Neural progenitor cell (in vitro differentiated cells): ENCODE data around the gene CDCP2. TPM values are rescaled to one million over a fixed set of nuclear protein-coding genes. Genes with fewer than 3 reads are reported as not detected.

Source experiments
- DNase-seq: peaks from one replicate; pipeline ENCODE4 v3.0.0-alpha.2; 2016; ENCODE audit warnings: low spot score
- H2AFZ ChIP-seq: fragments of 200-600 bp; sonication (generic); replicated peaks from 2 replicates; pipeline ENCODE4 v1.6.1; 2016; ENCODE audit warnings: antibody characterized with exemption
- H3F3A ChIP-seq: fragments of 200-600 bp; sonication (generic); 2 replicates; pipeline ENCODE4 v1.6.1; 2016; ENCODE audit warnings: antibody characterized with exemption, low read depth
- H3K27ac ChIP-seq: fragments of 200-600 bp; sonication (generic); 2 replicates; pipeline ENCODE4 v1.5.1; 2016; ENCODE audit warnings: mild to moderate bottlenecking
- H3K27me3 ChIP-seq: fragments of 200-600 bp; sonication (generic); 2 replicates; pipeline ENCODE4 v1.6.1; 2016; ENCODE audit warnings: mild to moderate bottlenecking, moderate library complexity
- H3K36me3 ChIP-seq: fragments of 200-600 bp; sonication (generic); 2 replicates; pipeline ENCODE4 v1.5.1; 2016
- H3K4me1 ChIP-seq: fragments of 200-600 bp; sonication (generic); 2 replicates; pipeline ENCODE4 v1.6.1; 2016; ENCODE audit warnings: mixed run types
- H3K4me2 ChIP-seq: fragments of 200-600 bp; sonication (generic); 2 replicates; pipeline ENCODE4 v1.6.1; 2016
- H3K4me3 ChIP-seq: fragments of 200-600 bp; sonication (generic); 2 replicates; pipeline ENCODE4 v1.5.1; 2016
- H3K79me2 ChIP-seq: fragments of 200-600 bp; sonication (generic); 2 replicates; pipeline ENCODE4 v1.6.1; 2016; ENCODE audit warnings: low read depth
- H3K9ac ChIP-seq: fragments of 200-600 bp; sonication (generic); 2 replicates; pipeline ENCODE4 v1.6.1; 2016
- H3K9me3 ChIP-seq: fragments of 200-600 bp; sonication (generic); 2 replicates; pipeline ENCODE4 v1.5.1; 2016; ENCODE audit warnings: low read depth
- H4K20me1 ChIP-seq: fragments of 200-600 bp; sonication (generic); 2 replicates; pipeline ENCODE4 v1.6.1; 2016; ENCODE audit warnings: low read depth
- H3K27ac Mint-ChIP-seq: 3 replicates; pipeline ENCODE4 v1.8.0; 2021; ENCODE audit warnings: mixed read lengths
- H3K27me3 Mint-ChIP-seq: 2 replicates; pipeline ENCODE4 v1.8.0; 2022; ENCODE audit warnings: low read depth, mild to moderate bottlenecking, inconsistent platforms, moderate library complexity, mixed read lengths; ENCODE audit not compliant: insufficient read depth
- H3K36me3 Mint-ChIP-seq: 3 replicates; pipeline ENCODE4 v1.8.0; 2021; ENCODE audit warnings: mixed read lengths
- H3K4me1 Mint-ChIP-seq: 3 replicates; pipeline ENCODE4 v1.8.0; 2021; ENCODE audit warnings: mixed read lengths
- H3K4me3 Mint-ChIP-seq: 3 replicates; pipeline ENCODE4 v1.8.0; 2021; ENCODE audit warnings: mild to moderate bottlenecking, moderate library complexity, mixed read lengths
- H3K9me3 Mint-ChIP-seq: 3 replicates; pipeline ENCODE4 v1.8.0; 2020; ENCODE audit warnings: mixed read lengths
- CTCF ChIP-seq: fragments of 200-600 bp; sonication (generic); IDR thresholded peaks from 2 replicates; pipeline ENCODE4 v1.5.1; 2017; ENCODE audit warnings: antibody characterized with exemption, mild to moderate bottlenecking
- EZH2 ChIP-seq: fragments of 200-600 bp; sonication (generic); IDR thresholded peaks from 2 replicates; pipeline ENCODE4 v1.6.1; 2017; ENCODE audit warnings: antibody characterized with exemption, mild to moderate bottlenecking, moderate library complexity
- EZH2phosphoT487 ChIP-seq: fragments of 200-600 bp; sonication (generic); IDR thresholded peaks from 2 replicates; pipeline ENCODE4 v1.6.1; 2017; ENCODE audit warnings: antibody characterized with exemption
- small RNA-seq: library from RNA; depleted of rRNA; stranded (forward); fragments of <200 nt; gene quantifications from one replicate; pipeline ENCODE3, GENCODE V24; 2015
- total RNA-seq: library from RNA; depleted of rRNA; stranded (reverse); fragments of >200 nt; gene quantifications from 2 replicates; pipeline ENCODE4 v1.2.3, GENCODE V29; 2015; ENCODE audit warnings: low replicate concordance

CDCP2 gene
- total RNA-seq, 1 donor from 2014 or later: not detected

DNA sequence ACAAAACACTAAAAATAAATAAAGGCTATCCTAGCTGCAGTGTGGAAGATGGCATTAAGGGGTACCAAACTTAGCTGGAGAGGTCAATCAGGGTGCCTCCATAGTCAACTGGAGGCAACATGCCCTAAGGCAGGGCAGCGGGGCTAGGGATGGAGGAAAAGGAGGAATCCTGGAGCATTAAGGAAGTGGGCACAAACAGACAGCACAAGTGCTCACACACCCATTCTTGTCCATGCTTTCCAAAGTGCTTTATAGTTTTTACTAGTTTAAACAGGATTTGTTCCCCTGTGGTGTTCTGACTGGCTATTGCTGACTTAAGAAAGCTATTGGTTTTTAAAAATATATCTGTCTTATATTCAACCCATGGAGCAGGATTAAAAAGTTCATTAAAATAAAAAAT lies 66.0 kb downstream of the CDCP2 start:
- H3K27ac Mint-ChIP-seq: no peak overlapping the region

DNA sequence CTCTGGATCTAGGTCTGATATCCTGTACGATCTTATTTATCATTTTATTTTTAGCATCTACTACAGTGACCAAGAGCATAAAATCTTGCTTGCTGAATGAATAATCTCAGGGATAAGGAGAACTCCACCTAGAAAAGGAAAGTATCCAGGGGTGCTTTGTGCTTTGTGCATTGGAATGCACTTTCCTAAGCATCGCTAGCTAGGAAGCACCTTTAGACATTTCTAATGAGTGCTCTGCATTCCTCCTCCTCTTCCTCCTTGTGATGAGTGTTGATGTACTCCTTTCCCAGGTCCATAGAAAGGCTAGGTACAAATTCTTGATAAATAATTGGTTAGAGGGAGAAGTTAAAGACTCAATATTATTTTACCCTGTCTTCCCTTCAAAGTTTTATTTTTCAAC lies 68.0 kb downstream of the CDCP2 start:
- H3K36me3 Mint-ChIP-seq: peaks cover 2% of the 10 kb centered on the region
- H3K9me3 Mint-ChIP-seq: no peaks in the 10 kb centered on the region
- H2AFZ ChIP-seq: no peak overlapping the region
- no peak for DNase-seq
- no peak overlapping the region for H3K4me2 ChIP-seq
- H3F3A ChIP-seq: no peaks in the 10 kb centered on the region
- H3K27me3 ChIP-seq: no peaks in the 10 kb centered on the region
- peaks cover 3% of the 10 kb centered on the region for H3K4me1 Mint-ChIP-seq
- H3K4me1 ChIP-seq: no peaks in the 10 kb centered on the region
- no peaks in the 10 kb centered on the region for H3K9me3 ChIP-seq
- no peak overlapping the region for H3K4me3 Mint-ChIP-seq
- no peaks in the 10 kb centered on the region for H3K79me2 ChIP-seq
- no peak overlapping the region for H3K27ac Mint-ChIP-seq
- no peak overlapping the region for H3K4me3 ChIP-seq
- no peak overlapping the region for H3K9ac ChIP-seq
- peaks cover 4% of the 10 kb centered on the region for H3K27me3 Mint-ChIP-seq
- TF ChIP-seq EZH2: no peak
- TF ChIP-seq CTCF: no peak
- no peak for TF ChIP-seq EZH2phosphoT487
- peaks cover 11% of the 10 kb centered on the region for H4K20me1 ChIP-seq
- H3K27ac ChIP-seq: no peak overlapping the region
- H3K36me3 ChIP-seq: no peaks in the 10 kb centered on the region

More for the DNA sequence above, 66.0 kb downstream of the CDCP2 start:
- H3K36me3 ChIP-seq: no peaks in the 10 kb centered on the region
- no peak overlapping the region for H2AFZ ChIP-seq
- DNase-seq: no peak
- H3K27me3 ChIP-seq: no peaks in the 10 kb centered on the region
- Mint-ChIP-seq H3K36me3 (peaks cover 2% of the 10 kb centered on the region), H3K27me3 (peaks cover 4% of the 10 kb centered on the region), H3K4me1 (no peaks in the 10 kb centered on the region), H3K4me3 (no peak overlapping the region), H3K9me3 (no peaks in the 10 kb centered on the region)
- TF ChIP-seq EZH2phosphoT487 (no peak), CTCF (no peak), EZH2 (no peak)
- H3K9me3 ChIP-seq: no peaks in the 10 kb centered on the region
- H3K9ac ChIP-seq: no peak overlapping the region
- H3K4me1 ChIP-seq: no peaks in the 10 kb centered on the region
- peaks cover 5% of the 10 kb centered on the region for H4K20me1 ChIP-seq
- no peaks in the 10 kb centered on the region for H3K79me2 ChIP-seq
- H3K4me3 ChIP-seq: no peak overlapping the region
- no peak overlapping the region for H3K27ac ChIP-seq
- no peaks in the 10 kb centered on the region for H3F3A ChIP-seq
- H3K4me2 ChIP-seq: no peak overlapping the region

Small RNA genes lying within 50 kb of the gene (small RNA-seq; reads per million reads assigned to genes)
- gene AL353898.1: not detected
- not detected for gene AL353898.2

Other genes with a start within 250 kb of the CDCP2 start
- gene IFT25, start 207.3 kb downstream of the CDCP2 start, total RNA-seq: 48.4 and 54.0 TPM in 2 replicates
- gene LRRC42, start 206.7 kb downstream of the CDCP2 start, total RNA-seq: 69.1 and 74.5 TPM in 2 replicates
- gene LDLRAD1, start 134.8 kb downstream of the CDCP2 start, total RNA-seq: not detected in 2 replicates
- 125 and 139 TPM in 2 replicates for gene TMEM59, start 99.8 kb downstream of the CDCP2 start, total RNA-seq
- 8.8 and 11.6 TPM in 2 replicates for gene TCEANC2, start 99.4 kb downstream of the CDCP2 start, total RNA-seq
- 6.4 and 9.0 TPM in 2 replicates for gene CYB5RL, start 47.0 kb upstream of the CDCP2 start, total RNA-seq
- 60.4 and 93.4 TPM in 2 replicates for gene MRPL37, start 47.2 kb upstream of the CDCP2 start, total RNA-seq